Left lung (tissue), 10 donors: ENCODE results near the gene CHRD. TPM values are rescaled to one million over a fixed set of nuclear protein-coding genes. Genes with fewer than 3 reads are reported as not detected.
A peak's percentile ranks its signal among the peaks of the same experiment; 100 is the strongest.

ENCODE experiments used
- ATAC-seq: fragments of 200-7000 bp; cut with Tn5 transposase; one replicate; pipeline ENCODE4 v1.9.1; 2020; ENCODE audit warnings: moderate library complexity
- DNase-seq, 4 donors: peaks; one replicate each; pipeline ENCODE4 v3.0.0-alpha.2; 2013 to 2020
- H3K27ac ChIP-seq, 2 donors: fragments of 200-600 bp; sonication (generic) in 1 of 2; one replicate each; pipeline versions ENCODE4 v1.5.0 to v1.8.0; 2020 to 2021
- H3K27me3 ChIP-seq, 2 donors: fragments of 200-600 bp; sonication (generic) in 1 of 2; one replicate each; pipeline versions ENCODE4 v1.5.0 to v1.8.0; 2020 to 2021
- H3K36me3 ChIP-seq, 2 donors: fragments of 200-600 bp; sonication (generic) in 1 of 2; one replicate each; pipeline versions ENCODE4 v1.5.0 to v1.8.0; 2020 to 2021
- H3K4me1 ChIP-seq, 2 donors: fragments of 200-600 bp; one replicate each; pipeline ENCODE4 v1.8.0; 2021
- H3K4me3 ChIP-seq, 2 donors: fragments of 200-600 bp; sonication (generic) in 1 of 2; one replicate each; pipeline versions ENCODE4 v1.5.0 to v1.8.0; 2020 to 2021; ENCODE audit warnings: mild to moderate bottlenecking in 1 of 2
- H3K9me3 ChIP-seq, 2 donors: fragments of 200-600 bp; sonication (generic) in 1 of 2; one replicate each; pipeline versions ENCODE4 v1.5.0 to v1.8.0; 2020 to 2021
- intact Hi-C, 2 donors: fragments of 100-400 bp; cut with DNase I; formaldehyde crosslinking; loops; one replicate each; pipeline versions ENCODE4 v1.11.2 to v1.14.2; 2022
- polyA plus RNA-seq, 6 donors: library from polyadenylated mRNA; unstranded; fragments of 120-200 nt; gene quantifications; one replicate each; pipeline ENCODE4 v1.2.1, GENCODE V29; 2013; ENCODE audit not compliant: insufficient read length in 6 of 6
- total RNA-seq, 2 donors: library from RNA; stranded (reverse); fragmentation: NEBNext Ultra II Directional; extraction: Animal tissue kit (Norgen Biotek cat#: 25700); gene quantifications; one replicate each; pipeline ENCODE4 v1.2.1, GENCODE V29; 2021
- TF ChIP-seq, protein P1 (sequence below), 2 donors: fragments of 200-600 bp; sonication (generic) in 1 of 2; IDR thresholded peaks; one replicate each; pipeline versions ENCODE4 v1.5.0 to v1.8.0; 2021; ENCODE audit warnings: antibody characterized with exemption in 2 of 2
- donor health status: DM: no; HTN: yes; CAD: no.
- donor health status: DM: no; HTN: no; CAD: no.

CHRD gene
- total and polyA plus RNA-seq, 8 donors = 5.6 to 19.0 (median 13.2) TPM

DNA sequence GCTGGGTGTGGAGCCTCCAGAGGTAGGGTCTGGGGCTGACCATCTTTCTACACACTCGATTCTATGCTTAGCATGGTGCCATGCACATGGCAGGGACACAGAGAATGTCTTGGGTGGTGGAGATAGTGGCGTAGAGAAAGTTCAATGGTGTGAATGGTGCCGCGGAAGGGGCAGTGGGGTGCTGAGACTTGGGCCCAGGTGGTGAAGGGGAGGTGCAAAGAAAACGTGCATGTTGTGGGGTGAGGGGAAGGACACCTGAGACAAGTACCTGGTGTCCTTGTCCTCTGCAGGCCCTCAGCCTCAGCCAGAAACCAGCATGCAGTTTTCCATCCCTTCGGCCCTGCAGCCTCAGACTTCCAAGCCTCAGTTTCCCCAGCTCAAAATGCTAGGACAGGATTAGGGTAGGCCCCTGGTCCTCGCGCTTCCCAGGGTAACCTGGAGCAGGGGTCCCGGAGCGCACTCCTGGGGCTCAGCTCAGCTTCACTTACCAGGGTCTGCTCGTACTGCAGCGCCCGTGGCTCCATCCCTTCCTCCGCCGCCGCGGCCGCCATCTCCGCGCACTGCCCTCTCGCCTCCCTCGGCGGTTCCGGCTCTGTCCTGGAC is 18.8 kb upstream of the CHRD start:
- Histone ChIP-seq H3K4me3 (peak overlapping the region; percentile 94 to 95), H3K9me3 (no peaks in the 10 kb centered on the region), H3K4me1 (peaks cover 20 to 29% of the 10 kb centered on the region in 2 donors), H3K27me3 (peaks cover 0 to 13% of the 10 kb centered on the region in 2 donors), H3K36me3 (peaks cover 0 to 19% of the 10 kb centered on the region in 2 donors), H3K27ac (peak overlapping the region in 1 of 2 donors; percentile 95)
- ATAC-seq (no peak), DNase-seq (no peak)
- TF ChIP-seq, protein P1, sequence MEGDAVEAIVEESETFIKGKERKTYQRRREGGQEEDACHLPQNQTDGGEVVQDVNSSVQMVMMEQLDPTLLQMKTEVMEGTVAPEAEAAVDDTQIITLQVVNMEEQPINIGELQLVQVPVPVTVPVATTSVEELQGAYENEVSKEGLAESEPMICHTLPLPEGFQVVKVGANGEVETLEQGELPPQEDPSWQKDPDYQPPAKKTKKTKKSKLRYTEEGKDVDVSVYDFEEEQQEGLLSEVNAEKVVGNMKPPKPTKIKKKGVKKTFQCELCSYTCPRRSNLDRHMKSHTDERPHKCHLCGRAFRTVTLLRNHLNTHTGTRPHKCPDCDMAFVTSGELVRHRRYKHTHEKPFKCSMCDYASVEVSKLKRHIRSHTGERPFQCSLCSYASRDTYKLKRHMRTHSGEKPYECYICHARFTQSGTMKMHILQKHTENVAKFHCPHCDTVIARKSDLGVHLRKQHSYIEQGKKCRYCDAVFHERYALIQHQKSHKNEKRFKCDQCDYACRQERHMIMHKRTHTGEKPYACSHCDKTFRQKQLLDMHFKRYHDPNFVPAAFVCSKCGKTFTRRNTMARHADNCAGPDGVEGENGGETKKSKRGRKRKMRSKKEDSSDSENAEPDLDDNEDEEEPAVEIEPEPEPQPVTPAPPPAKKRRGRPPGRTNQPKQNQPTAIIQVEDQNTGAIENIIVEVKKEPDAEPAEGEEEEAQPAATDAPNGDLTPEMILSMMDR (IDR thresholded peaks at IDR 0.05) = no peak
- intact Hi-C loops = no loop called here

DNA sequence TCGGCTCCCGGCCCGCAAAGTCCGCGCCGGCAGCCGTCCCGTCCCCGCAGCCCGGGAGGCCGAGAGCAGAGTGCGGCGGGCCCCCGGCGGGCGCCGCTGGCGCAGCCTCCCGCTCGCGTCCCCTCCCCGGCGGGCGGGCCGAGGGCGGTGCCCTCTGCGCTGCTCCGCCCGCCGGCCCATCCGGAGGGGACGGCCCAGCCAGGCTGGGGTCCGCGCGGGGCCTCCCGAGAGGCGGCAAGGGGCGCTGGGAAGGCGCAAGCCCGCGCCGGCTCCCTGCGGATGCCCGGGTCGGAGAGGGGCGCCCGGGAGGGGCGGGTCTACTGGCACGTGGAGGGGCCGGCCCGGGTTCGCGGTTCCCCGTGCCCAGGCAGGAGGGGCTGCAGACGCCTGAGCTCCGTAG is 18.3 kb upstream of the CHRD start, which contains the start of the genes CLCN2 and POLR2H:
Gene CLCN2 (minus strand): TSS at position 74 of the 400 bp plus-strand sequence. CDS start 126 bp downstream, outside the sequence.
Gene POLR2H (plus strand): TSS at position 179 of the 400 bp plus-strand sequence. CDS start 1,783 bp downstream, outside the sequence.
- Histone ChIP-seq H3K4me3 (peak within 1 kb of the TSS; percentile 94 to 95), H3K27ac (peak within 1 kb of the TSS; percentile 95 to 99), H3K36me3 (peaks cover 0 to 24% of the 10 kb centered on the region in 2 donors), H3K9me3 (no peaks in the 10 kb centered on the region), H3K4me1 (peaks cover 20 to 29% of the 10 kb centered on the region in 2 donors), H3K27me3 (peaks cover 0 to 13% of the 10 kb centered on the region in 2 donors)
- DNase-seq (peak; percentile 55 to 90 (median 79)), ATAC-seq (peak; percentile 65)
- TF ChIP-seq, protein P1 (IDR thresholded peaks at IDR 0.05) = no peak
- intact Hi-C loops = no loop called here

DNA sequence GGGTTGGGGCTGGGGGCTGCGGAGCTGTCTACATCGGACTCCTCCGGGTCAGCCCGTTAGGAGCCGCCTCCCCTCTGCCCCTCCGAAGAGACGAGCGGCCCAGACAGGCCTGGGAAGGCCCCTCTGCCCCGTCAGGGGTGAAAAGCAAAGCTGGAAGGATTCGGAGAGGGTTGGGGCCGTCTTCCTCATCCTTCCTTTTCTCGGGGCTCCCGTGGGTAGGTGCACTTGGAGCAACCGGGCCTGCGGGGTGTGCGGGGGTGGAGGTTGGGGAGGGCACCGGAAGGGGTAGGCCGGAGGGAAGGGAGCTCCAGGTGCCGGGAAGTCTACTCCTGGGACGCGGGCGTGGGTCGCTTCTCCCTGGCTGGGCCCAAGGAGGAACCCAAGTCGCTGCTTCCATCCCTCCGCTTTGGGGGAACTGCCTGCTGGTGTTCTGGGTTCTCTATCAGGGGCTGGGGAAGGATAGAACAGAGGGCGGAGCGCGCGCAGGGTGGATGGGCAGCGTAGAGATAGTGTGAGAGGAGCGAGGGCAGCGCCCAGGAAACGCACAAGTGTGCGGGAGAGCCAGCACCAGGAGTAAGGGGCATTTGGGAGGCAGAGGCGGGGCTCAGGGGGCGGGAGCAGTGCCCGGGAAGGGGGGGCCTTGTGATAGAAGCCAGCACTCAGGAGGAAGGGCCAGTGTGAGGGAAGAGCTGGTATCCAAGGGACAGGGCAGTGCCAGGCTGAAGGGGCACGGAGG is 17.8 kb upstream of the CHRD start:
- peaks cover 0 to 29% of the 10 kb centered on the region in 2 donors for H3K36me3 ChIP-seq
- peak overlapping the region; percentile 95 to 99 for H3K27ac ChIP-seq
- peak overlapping the region; percentile 94 to 95 for H3K4me3 ChIP-seq
- peak in 2 of 4 donors; percentile 76 to 89 for DNase-seq
- intact Hi-C loops = no loop called here
- peaks cover 20 to 29% of the 10 kb centered on the region in 2 donors for H3K4me1 ChIP-seq
- H3K27me3 ChIP-seq = peaks cover 0 to 13% of the 10 kb centered on the region in 2 donors
- TF ChIP-seq, protein P1 (IDR thresholded peaks at IDR 0.05) = no peak
- H3K9me3 ChIP-seq = no peaks in the 10 kb centered on the region
- peak; percentile 59 for ATAC-seq

DNA sequence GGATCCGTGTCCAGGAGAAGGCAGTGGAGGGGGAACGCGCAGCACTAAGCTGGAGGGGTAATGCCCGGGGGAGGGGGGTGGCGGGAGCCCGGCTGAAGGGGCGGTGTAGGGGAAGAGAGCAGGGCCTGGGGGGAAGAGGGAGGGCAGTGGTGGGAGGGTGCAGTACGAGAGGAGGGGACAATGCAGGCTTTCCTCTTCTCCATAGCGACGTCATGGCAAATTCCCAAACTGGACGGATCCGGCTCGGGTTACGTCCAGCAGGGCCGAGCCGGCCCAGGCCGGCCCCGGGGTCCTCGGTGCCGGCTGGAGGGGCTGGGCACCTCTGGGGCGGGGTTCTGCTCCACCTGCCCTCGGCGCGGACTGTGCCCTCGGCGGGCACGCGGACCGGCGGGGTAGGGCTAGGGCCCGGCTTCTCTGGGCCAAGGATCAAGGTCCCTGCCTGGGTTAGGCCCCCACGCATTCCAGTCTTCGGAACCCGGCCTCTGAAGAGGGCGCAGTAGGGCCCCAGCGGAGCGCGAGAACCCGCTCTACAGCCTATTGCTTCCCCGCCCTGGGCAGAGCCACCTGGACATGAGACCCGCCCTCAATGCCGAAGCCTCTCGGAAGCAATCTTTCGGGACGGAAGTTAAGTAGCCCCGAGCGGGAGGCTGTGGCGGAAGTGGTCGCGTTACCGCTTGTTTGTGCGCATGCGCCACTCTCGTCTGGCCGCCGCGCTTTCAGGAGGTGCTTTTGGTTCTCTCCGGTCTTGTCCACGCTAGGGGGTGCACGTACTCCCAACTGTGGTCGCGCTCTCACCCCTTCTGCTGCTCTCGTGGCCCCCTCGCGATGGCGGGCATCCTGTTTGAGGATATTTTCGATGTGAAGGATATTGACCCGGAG is 16.9 kb upstream of the CHRD start:
- intact Hi-C loops = no loop called here
- Histone ChIP-seq H3K4me3 (peak overlapping the region; percentile 94 to 95), H3K4me1 (peaks cover 20 to 29% of the 10 kb centered on the region in 2 donors), H3K27ac (peak overlapping the region; percentile 95 to 99), H3K9me3 (no peaks in the 10 kb centered on the region), H3K27me3 (peaks cover 0 to 13% of the 10 kb centered on the region in 2 donors), H3K36me3 (peaks cover 0 to 30% of the 10 kb centered on the region in 2 donors)
- ATAC-seq = peak; percentile 79
- TF ChIP-seq, protein P1 (IDR thresholded peaks at IDR 0.05) = peak; percentile 31
- DNase-seq = peak; percentile 95 to 99 (median 97)
